Panc1 (cell line): ENCODE measurements around the gene XRCC2. TPM values are rescaled to one million over a fixed set of nuclear protein-coding genes. Genes with fewer than 3 reads are reported as not detected.

Source experiments
- total RNA-seq: library from RNA; stranded (reverse); gene quantifications from one replicate; pipeline ENCODE4 v1.2.1, GENCODE V29; 2021; ENCODE audit not compliant: unreplicated experiment

Gene XRCC2
- total RNA-seq, 1 experiment from 2014 or later = 10.3 TPM

Other genes with a start within 250 kb of the XRCC2 start
- 42.5 TPM for gene KMT2C, start 240.1 kb downstream of the XRCC2 start, total RNA-seq
- 17.9 TPM for gene ACTR3B, start 83.6 kb upstream of the XRCC2 start, total RNA-seq